HG03575 (cell line): Measurements from ENCODE around the gene PORCN.

Experiments used
- ATAC-seq: cut with Tn5 transposase; IDR thresholded peaks from one replicate; pipeline ENCODE4 v1.9.1; 2021; ENCODE audit not compliant: unreplicated experiment, insufficient number of reproducible peaks, low FRiP score; ENCODE audit errors: extremely low read depth

PORCN gene

DNA sequence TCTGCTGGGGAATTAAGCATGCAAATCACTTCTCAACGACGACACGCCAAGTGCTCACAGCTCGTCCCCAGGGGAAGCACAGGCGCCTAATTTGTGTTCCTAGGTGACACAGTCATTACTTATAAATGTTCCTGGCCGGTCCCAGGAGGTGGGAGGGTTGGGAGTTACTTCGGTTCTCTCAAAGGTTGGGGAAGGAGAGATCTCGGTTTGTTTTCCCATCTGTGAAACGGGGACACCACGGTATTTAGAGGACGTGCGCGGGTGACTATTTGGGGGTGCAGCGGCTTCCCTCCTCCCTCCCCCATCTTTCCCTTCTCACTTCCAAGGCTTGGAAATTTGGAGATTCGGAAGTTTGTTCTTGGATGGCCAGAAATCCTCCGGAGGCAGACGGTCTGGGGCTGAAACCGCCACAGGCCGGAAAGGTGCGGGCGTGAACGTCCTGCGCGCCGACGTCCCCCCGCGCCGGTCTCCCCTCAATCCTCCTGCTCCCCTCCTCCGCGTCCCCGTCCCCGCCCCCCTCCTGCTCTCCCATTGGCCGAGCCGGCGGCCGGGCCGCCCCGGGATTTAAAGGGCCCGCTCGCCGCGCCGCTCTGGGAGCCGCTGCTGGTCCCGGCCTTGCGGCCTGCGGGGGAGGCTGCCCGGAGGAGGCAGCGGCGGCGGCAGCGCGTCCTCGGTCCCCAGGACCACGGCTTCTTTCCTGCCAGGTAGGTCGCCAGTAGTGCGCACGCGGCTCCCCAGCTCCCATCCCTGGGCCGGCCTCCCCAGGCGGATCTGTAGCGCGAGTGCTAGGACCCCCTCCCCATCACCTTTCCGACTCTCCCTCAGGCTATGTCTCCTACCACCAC lies at the start of gene PORCN:
TSS of gene PORCN (plus strand) at position 593 of the 845 bp plus-strand sequence. CDS start 829 bp downstream, outside the sequence.
- ATAC-seq: no peak

DNA sequence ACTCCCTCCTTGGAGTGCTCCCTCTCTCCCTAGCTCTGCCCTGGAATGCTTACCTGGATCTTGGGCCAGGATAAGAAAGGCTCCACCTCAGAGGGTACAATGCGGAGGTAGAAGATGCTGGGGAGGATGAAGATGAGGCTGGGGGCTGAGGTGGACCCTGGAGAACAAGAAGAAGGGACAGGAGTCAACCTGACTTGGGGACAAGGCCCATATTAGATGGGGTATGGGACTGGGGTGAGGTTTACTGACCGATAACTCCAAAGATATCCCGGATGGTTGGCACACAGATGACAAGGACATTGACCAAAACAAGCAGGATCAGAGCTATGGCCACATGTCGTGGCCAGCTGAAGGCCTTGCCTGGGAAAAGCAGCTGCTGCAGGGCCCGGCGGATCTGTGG lies 49.3 kb upstream of the PORCN start:
- ATAC-seq: no peak

DNA sequence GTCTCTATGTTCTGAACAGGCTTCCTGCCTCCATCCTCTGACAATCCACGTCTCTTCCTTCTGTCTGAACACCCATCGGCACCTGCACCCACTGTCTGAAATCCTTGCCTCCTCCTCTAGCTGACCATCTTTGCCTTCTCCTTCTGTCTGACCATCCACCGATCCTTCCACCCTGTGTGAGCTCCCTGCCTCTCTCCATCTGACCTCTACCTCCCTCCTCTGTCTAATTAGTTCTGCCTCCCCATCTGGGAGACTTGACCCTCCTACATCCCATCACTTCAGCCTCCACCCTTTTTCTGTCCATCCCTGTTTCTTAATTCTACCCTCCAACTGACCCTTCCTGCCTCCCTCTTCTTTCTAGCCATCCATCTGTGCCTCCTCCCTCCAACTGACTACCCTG lies 48.8 kb upstream of the PORCN start:
- no peak for ATAC-seq

DNA sequence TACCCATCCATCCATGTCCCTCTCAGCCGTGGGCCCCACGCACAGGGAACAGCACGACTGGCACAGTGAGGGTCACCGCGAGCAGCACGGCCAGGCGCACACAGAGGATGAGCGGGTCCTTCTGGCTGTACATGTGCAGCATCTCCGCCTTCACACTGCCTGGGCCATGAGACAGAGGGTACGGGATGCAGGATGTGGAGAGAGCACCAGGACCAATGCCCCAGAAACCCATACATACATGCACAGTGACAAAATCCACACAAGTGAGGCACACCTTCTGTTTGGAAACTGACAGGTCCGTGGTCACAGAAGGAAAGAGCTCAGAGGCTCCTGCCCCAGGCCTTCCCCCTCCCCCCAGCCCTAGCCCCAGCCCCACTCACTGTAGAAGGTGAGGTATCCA lies 48.2 kb upstream of the PORCN start:
- ATAC-seq: no peak

DNA sequence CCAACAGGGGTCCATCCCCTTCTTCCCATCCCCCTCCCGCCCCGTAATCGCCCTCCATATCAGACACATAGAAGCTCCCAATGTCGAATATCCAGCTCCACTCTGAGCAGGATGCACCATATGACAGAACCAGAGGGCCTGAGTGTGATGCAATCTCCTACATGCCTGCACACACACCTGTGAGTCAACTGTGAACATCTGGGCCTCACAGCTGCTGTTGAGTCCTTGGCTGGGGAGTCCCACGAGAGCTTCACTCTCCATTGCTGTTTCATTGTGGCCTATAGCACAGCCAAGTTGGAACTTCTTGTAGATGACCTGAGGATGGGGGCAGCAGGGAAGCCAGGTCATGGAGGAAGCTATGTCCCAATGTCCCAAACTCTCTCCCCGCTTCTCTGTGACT lies 47.0 kb upstream of the PORCN start:
- ATAC-seq: no peak

DNA sequence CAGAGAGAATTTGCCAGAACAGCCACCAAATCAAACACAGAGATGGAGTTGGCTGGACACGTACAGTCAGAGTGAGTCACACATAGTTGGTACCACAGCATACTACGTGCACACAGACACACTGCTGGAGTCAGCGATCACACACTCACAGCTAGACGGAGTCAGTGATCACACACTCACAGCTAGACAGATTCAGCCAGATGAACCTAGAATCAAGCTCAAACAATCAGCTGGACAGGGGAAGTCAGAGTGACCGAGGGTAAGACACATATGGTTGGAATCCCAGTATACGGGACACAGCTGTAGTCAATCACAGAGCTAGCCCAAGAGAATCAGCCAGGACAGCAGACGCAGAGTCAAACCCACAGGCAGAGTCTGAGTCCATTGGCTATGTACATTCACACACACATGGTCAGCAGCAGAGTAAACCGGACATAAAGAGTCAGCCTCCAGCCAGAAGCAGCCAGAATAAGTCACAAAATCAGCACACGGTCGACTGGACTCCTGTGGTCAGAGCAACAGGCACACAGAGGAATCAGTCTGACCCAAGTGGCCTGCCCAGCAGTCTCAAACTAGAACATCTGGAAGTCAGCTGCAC lies 43.4 kb upstream of the PORCN start:
- no peak for ATAC-seq

DNA sequence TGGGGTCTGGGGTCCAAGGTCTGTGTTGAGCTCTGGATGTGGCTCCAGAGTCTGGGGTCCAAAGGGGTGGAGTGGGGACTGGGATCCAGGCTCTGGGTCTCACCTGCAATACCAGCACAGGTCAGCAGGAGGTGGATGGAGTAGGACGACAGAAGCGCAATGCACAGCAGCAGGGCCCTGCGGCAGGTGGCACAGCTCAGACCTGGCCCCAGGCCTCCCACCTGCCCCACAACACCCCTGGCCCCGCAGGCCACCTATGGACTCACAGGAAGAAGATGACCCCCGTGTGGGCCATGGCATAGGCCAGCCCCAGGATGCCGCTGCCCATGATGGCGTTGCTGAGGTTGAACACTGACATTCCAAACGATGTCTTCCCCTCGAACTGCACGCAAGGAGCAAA lies 42.1 kb upstream of the PORCN start:
- no peak for ATAC-seq

DNA sequence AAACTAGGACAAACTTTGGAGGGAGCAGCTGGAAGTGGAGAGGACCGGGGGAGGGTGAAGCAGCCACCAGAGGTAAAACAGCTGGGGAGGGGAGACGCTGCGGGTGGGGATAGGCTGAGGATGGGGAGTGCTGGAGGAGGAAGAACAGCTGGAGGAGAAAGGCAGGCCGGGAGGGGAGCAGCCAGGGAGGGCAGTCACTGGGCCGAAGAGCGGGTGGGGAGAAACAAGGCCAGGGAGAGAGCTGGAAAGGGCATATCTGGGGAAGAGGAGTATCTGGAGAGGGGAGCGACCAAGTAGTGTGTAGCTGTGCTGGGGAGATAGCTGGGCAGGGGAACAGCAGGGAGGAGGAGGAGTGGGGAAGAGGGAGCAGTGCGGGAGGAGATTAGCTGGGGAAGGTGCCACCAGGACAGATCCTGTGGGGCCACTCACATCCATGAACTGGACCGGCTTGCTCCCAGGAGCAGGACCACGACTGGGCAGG lies 41.5 kb upstream of the PORCN start:
- no peak for ATAC-seq

DNA sequence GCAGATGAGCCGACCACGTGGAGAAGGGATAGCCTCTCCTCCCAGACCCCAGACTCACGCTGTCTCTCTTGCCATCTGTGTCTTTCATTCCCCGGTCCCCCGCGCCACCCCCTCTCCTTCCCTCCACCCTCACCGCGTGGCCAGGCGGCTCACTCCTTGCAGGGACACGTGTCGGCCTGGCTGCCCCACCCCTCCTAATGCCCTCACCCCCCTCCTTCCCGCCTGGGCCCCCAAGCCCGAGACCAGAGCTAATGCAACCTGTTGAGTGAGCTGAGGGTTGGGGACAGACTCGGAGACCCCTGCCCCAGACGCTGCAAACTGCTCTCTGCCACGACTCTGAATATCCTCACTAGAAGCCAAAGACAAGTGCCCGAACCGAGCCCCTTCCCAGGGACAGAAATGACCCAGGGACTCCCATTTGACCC lies 40.5 kb upstream of the PORCN start:
- ATAC-seq: no peak

DNA sequence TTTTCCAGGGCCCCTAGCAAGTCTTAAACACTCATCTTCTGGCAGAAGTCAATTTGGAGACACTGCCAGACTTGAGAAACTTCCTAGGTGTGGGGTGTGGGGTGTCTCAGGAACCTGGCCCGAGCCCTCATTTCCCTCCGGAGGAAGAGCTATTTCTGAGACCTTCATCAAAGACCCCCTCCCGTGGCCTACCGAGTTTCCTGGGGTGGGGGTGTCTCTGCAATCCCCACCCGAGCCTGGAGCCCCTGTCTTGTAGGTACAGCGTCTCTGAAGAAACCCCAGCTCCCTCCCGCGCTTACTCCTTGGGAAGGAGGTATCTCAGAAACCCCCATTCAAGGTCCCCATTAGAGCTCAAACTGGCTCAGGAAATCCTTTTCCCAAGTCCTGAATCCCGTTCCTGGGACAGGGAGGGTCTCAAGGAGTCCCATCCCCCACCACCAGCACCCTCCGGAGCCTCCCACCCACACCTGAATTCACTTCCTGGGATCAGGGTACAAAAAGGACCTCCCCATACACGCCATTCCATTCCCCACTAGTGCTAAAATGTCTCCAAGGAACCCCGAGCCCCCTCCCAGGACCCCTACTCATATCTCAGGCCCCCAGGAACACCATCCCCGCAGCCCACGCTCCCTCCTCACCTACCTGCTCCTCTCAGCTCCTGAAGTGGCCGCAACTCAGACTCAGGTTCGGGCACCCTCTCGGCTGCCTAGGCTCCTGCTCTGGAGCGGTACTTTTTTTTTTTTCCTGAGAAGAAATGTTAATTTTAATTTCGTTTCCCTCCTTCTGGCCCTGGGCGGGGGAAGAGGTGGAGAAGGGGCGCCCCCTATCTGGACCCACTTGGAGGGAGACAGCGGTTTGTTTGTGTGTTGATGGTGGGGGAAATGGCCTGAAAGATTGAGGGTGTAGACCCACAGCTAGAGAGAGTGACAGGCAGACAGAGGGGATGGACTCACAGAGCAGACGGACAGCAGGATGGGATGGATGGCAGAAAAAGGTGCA lies 39.8 kb upstream of the PORCN start:
- ATAC-seq: no peak

DNA sequence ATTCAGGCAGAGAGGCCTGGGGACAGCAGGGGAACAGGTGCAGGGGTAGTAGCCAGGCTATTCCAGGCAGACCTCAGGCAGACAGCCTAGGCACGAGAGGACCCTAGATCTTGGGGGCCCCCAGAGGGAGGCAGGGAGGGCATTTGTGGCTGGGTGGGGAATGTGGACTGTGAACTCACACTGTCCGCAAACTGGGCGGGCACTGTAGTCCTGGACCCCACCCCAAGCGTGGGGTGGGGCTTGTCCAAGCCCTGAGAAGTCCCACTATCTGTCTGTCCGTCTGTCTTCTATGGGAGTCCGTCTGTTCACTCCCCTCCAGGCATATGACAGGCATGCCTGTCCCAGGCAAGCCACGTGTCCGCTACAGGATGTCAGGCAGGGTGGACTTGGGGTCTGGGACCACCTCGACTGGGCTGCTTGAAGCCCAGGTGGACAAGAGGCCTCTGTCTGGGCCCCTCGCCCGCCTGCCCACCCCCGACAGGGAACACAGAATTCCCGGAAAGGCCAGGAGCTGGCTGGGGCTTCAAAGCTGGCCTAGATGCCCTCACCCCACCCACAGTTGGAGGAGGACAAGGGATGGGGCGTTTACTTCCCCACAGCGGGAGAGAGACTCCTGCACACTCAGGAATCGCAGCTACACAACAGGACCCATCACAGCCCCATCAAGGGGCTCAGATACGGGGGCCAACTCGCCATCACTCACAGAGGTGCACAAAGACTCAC lies 38.5 kb upstream of the PORCN start, which contains the start of gene SLC38A5:
TSS of gene SLC38A5 (minus strand) at position 151 of the 723 bp plus-strand sequence. CDS start 2,336 bp downstream, outside the sequence.
- no peak for ATAC-seq

DNA sequence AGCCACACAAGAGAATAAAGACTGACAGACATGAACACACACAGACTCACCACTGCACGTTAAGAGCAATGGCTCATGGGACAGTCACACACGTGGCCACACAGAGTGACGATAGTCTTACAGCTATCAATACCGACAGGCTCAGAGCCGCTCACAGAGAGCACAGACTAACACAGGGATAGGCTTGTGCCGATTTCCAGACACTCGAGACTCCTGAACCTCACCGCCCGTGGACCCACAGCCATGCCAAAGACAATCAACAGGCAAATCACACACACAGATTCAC lies 38.0 kb upstream of the PORCN start:
- no peak for ATAC-seq

DNA sequence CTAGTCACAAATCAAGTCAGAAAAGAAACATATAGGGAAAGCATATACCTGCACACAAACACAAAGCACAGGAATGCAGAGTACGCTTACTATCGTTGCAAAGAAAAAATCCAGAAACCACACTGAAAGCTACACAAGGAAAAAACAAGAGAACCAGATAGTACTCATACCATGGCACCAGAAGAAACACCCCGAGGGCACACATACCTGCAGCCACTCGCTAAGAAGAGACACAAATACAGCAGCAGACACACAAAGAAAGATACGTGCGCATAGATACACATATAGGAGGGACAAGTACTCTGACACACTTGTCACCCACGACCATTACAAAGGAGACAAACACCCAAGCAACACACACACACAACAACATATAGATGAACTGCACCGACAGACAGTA lies 37.3 kb upstream of the PORCN start:
- ATAC-seq: no peak

DNA sequence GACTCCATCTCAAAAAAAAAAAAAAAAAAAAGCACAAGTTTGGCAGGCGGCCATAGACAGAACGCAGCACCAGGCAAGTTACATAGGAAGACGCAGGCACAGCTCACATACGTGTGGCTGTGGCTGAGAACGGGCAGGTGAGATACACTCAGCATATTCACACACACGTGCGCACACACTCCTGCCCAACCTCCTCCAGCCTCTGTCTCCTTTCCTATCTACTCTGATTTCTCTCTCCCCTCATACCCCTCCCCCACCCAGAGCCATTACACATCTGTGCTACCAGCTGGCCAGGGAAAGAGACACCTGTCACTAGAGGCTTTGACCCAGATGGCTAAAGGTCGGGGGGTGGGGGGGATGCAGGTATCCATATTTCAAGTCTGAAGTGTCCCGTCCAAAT lies 36.6 kb upstream of the PORCN start:
- no peak for ATAC-seq

DNA sequence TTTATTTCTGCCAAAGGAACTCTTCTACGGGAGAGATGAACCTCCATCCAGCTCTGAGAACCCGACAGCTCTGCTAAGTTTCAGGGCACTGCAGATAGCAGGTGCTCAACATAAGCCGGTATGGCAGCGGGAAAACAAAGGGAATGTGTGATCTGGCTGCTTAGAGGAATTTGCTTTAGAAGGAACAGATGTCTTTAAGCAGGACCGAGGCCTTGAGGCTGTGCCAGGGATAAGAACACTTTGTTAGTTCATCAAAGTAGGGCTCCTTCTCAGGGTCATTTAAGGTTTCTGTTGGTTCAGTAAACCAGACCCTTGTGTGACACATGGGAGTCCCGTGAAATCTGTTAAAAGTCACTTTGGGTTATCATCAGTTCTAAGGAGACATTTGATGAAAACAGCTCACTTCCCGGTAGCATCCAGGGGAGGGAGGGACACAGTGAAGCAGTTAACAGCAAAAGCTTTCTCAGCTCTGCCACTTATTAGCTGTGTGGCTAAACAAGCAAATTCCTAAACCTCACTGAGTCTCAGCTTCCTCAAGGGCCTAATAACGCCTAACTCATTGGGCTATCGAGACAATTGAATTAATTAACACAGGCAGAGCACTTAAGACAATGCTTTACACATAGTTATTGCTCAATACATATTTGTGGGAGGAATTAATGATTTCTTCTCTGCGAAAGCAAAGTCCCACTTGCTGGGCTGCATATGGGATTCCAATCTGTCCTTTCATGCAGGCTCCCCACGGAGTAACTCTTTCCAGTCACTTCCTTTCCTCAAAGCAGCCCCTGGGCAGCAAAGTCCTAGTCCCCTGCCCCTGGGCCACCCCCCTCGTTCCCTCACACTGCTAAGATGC lies 35.7 kb upstream of the PORCN start:
- no peak for ATAC-seq

DNA sequence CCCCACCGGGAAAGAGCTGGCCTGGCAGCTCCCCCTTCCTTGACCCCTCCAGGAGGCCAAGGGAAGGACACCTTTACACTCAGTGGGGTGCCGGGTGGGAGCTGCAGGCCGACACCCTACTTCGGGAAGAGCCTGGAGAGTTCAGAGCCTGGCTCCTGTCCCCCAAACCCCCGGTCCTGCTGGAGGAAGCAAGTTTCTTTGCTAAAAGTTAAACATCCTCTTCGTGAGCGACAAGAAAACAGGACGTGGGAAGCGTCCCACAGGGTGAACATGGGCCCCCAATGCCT lies 35.1 kb upstream of the PORCN start:
- no peak for ATAC-seq

DNA sequence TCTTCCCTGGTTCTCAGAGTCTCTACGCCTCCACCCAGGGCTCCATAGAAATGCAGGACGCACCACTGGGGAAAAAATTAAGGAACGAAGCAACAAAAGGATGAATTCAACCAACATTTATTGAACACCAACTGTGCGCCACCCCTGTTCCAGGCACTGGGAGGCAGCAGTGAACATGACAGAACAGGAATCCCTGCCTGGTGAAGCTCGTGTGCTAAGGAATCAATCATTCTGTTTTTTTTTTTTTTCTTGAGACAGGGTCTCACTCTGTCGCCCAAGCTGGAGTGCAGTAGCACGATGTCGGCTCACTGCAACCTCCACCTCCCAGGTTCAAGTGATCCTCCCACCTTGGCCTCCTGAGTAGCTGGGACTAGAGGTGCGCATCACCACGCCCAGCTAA lies 34.7 kb upstream of the PORCN start:
- no peak for ATAC-seq

DNA sequence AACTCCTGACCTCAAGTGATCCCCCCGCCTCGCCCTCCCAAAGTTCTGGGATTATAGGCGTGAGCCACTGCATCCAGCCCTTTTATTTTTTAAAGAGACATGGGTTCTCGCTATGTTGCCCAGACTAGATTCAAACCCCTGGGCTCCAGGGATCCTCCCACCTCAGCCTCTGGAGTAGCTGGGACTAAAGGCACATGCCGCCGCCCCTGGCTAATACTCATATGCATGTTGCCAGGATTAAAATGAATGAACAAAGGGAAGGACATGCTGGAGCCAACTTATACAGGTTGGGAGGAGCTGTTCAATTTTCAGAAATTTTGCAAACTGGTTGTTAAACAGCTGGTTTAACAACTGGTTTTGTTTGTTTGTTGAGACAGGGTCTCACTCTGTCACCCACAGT lies 34.2 kb upstream of the PORCN start:
- ATAC-seq: no peak
